Activated B cell treated with CpG ODN at 0.5 μM for 24 hours (primary cell): ENCODE results near the gene LRRC46. TPM values are rescaled to one million over a fixed set of nuclear protein-coding genes. Genes with fewer than 3 reads are reported as not detected.

Experiments used
- ATAC-seq: fragments of 200-7000 bp; cut with Tn5 transposase; one replicate; pipeline ENCODE4 v1.10.0; 2021; ENCODE audit warnings: low read depth, mild to moderate bottlenecking, moderate library complexity
- CTCF ChIA-PET: fragments of 350-600 bp; sonication (Branson Sonifier 250); formaldehyde crosslinking; loops from one replicate; lab custom pipeline; 2021; ENCODE audit warnings: antibody characterized with exemption; lab: Charles Lee
- POLR2A ChIA-PET: fragments of 350-600 bp; sonication (Branson Sonifier 250); formaldehyde crosslinking; loops from one replicate; lab custom pipeline; 2021; ENCODE audit warnings: antibody characterized with exemption; lab: Charles Lee
- DNase-seq: peaks from one replicate; pipeline ENCODE4 v3.0.0; 2022
- H3K27ac Mint-ChIP-seq: one replicate; pipeline ENCODE4 v1.8.0; 2020; ENCODE audit warnings: mixed read lengths
- H3K27me3 Mint-ChIP-seq: one replicate; pipeline ENCODE4 v1.8.0; 2021; ENCODE audit warnings: mixed read lengths
- H3K36me3 Mint-ChIP-seq: one replicate; pipeline ENCODE4 v1.8.0; 2021; ENCODE audit warnings: low read depth, mixed read lengths
- H3K4me1 Mint-ChIP-seq: one replicate; pipeline ENCODE4 v1.8.0; 2021; ENCODE audit warnings: mixed read lengths
- H3K4me3 Mint-ChIP-seq: one replicate; pipeline ENCODE4 v1.8.0; 2020; ENCODE audit warnings: mild to moderate bottlenecking, mixed read lengths
- H3K9me3 Mint-ChIP-seq: one replicate; pipeline ENCODE4 v1.8.0; 2020; ENCODE audit warnings: mixed read lengths
- CTCF ChIP-seq: fragments of 200-600 bp; IDR thresholded peaks from one replicate; pipeline ENCODE4 v1.8.0; 2022; ENCODE audit warnings: antibody characterized with exemption, mild to moderate bottlenecking
- intact Hi-C: fragments of 100-400 bp; cut with micrococcal nuclease; formaldehyde crosslinking; loops from one replicate; pipeline ENCODE4 v1.15.1; 2024
- total RNA-seq: library from RNA; stranded (reverse); gene quantifications from 2 replicates; pipeline ENCODE4 v1.2.3, GENCODE V29; 2022

The LRRC46 gene
- total RNA-seq, 1 donor from 2014 or later = 1.9 TPM

- DNase-seq (no peak), ATAC-seq (no peak)
- Mint-ChIP-seq H3K4me1 (no peaks in the 10 kb centered on the region), H3K36me3 (no peaks in the 10 kb centered on the region), H3K27ac (no peak overlapping the region), H3K27me3 (peaks cover 66% of the 10 kb centered on the region), H3K4me3 (no peak overlapping the region), H3K9me3 (no peaks in the 10 kb centered on the region)
- ChIA-PET POLR2A (no interaction called here), CTCF (interaction anchor here (1.2 kb wide), 1 partner anchor 17 kb away, joined by 4 read pairs; the partner anchor contains the start of gene SCRN2)
- TF ChIP-seq CTCF = no peak
- intact Hi-C loops = no loop called here
Observed at GRCh38 chr17:47857551-47858455, 26.3 kb downstream of the LRRC46 start.

GRCh38 chr17:47860386-47860785 lies 28.9 kb downstream of the LRRC46 start:
- POLR2A ChIA-PET = no interaction called here
- Mint-ChIP-seq H3K27me3 (peaks cover 47% of the 10 kb centered on the region), H3K27ac (no peak overlapping the region), H3K9me3 (no peaks in the 10 kb centered on the region), H3K4me1 (no peaks in the 10 kb centered on the region), H3K36me3 (no peaks in the 10 kb centered on the region), H3K4me3 (no peak overlapping the region)
- intact Hi-C loops = no loop called here
- DNase-seq = no peak
- no peak for TF ChIP-seq CTCF
- ATAC-seq = no peak
- CTCF ChIA-PET = interaction anchor here (1.3 kb wide), 1 partner anchor 19 kb away, joined by 3 read pairs; the partner anchor contains the start of gene SCRN2

DNA sequence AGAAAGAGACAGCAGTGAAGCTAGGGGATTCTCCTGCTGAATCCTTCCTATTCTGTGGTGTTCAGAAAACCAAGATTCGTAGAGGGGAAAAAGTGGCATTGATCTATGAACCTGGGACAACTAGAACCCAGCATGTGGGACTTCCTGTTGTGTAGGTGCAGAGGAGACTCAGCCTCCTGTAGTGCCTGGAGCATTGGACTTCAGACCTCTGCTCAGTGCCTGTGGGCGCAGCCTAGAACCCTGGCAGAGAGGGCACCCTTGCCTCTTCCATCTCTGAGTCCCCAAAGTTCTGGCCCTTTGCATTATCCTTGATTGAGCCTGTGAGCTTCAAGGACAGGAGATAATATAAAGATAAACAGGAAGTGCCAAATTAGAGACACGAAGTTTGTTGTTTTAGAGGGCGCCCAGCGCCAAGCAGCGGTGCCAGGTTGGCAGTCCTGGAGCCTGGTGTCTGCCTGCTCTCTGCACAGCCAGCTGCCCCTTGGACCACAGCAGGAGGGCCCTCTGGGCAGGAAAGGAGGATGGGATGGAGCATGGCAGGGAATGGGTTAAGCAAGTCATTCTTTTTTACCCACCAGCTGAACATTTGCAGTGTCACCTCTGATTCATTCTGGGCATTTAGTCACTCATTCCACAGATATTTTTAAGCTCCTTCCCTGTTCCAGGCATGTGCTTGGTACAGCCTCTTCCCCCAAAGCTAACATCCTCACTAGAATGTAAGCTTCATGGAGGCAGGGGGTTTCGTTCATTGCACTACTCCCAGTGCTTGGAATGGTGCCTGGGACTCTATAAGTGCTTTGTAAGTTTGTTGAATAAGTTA lies 31.4 kb downstream of the LRRC46 start:
- ChIA-PET POLR2A (interaction anchor here (0.6 to 0.8 kb wide), 2 partner anchors 16 to 106 kb away, joined by 7 to 8 read pairs; no protein-coding TSS in a partner anchor), CTCF (interaction anchor here (0.5 to 0.9 kb wide), 2 partner anchors 22 to 28 kb away, joined by 3 read pairs; partner anchors contain the start of gene SCRN2)
- H3K4me1 Mint-ChIP-seq = no peaks in the 10 kb centered on the region
- no peak overlapping the region for H3K27ac Mint-ChIP-seq
- no peak for TF ChIP-seq CTCF
- DNase-seq (no peak), ATAC-seq (no peak)
- H3K9me3 Mint-ChIP-seq = no peaks in the 10 kb centered on the region
- no peak overlapping the region for H3K4me3 Mint-ChIP-seq
- peaks cover 42% of the 10 kb centered on the region for H3K27me3 Mint-ChIP-seq
- H3K36me3 Mint-ChIP-seq = no peaks in the 10 kb centered on the region
- intact Hi-C loops = no loop called here

- DNase-seq (no peak), ATAC-seq (no peak)
- Mint-ChIP-seq H3K27me3 (peaks cover 35% of the 10 kb centered on the region), H3K36me3 (no peaks in the 10 kb centered on the region), H3K27ac (no peak overlapping the region), H3K4me1 (no peaks in the 10 kb centered on the region), H3K9me3 (no peaks in the 10 kb centered on the region), H3K4me3 (no peak overlapping the region)
- ChIA-PET POLR2A (no interaction called here), CTCF (no interaction called here)
- TF ChIP-seq CTCF = no peak
- intact Hi-C loops = no loop called here
Observed at GRCh38 chr17:47864791-47865216, 33.3 kb downstream of the LRRC46 start.

DNA sequence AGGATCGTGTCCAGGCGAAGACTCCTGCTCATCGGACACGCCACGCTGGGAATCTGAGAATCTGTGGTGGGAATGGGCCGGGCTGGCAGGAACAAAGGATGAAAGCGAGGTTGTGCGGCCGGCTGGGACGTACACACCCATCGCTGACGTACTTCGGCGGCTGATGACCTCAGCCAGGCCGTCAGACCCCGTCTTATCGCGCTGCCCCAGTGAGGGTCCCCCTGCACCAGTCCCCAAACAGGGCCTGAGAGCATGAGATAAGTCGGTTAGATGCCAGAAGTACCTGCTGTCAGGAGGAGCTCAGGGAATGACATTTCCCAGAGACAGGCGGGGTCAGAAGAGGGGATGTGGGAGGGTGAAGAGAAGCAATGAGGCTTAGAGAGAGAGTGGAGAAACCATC lies 35.5 kb downstream of the LRRC46 start:
- Mint-ChIP-seq H3K4me3 (no peak overlapping the region), H3K36me3 (no peaks in the 10 kb centered on the region), H3K9me3 (no peaks in the 10 kb centered on the region), H3K4me1 (peaks cover 2% of the 10 kb centered on the region), H3K27ac (no peak overlapping the region), H3K27me3 (peaks cover 45% of the 10 kb centered on the region)
- ATAC-seq (no peak), DNase-seq (no peak)
- ChIA-PET POLR2A (no interaction called here), CTCF (no interaction called here)
- TF ChIP-seq CTCF = no peak
- intact Hi-C loops = no loop called here
